ENCODE data around the gene FLRT2. TPM values are rescaled to one million over a fixed set of nuclear protein-coding genes. Genes with fewer than 3 reads are reported as not detected.

FLRT2 gene
- total RNA-seq, 5 donors from 2014 or later (not counting 1 experiment from before 2014, with no cell fraction given): 0.03 to 0.35 (median 0.06) TPM; not detected in 2

GRCh38 chr14:85501751-85502150 is 28.2 kb upstream of the FLRT2 start:
- no CpG with 5 or more reads among the region's 1 CpG for WGBS (ENCODE audit: insufficient coverage)
- no peaks in the 10 kb centered on the region for H3K27me3 Mint-ChIP-seq
- DNase-seq (no peak), ATAC-seq (replicated peaks in 1 of 4) (no peak)
- Histone ChIP-seq H3K27ac (ENCODE audit: low read length) (no peak overlapping the region), H3K36me3 (ENCODE audit: control insufficient read depth in 2 of 2, extremely low read depth in 1 of 2, insufficient read depth in 1 of 2, low read length in 1 of 2) (no peaks in the 10 kb centered on the region), H3K27me3 (replicated peaks in 1 of 2; ENCODE audit: control insufficient read depth in 2 of 2, extremely low read depth in 1 of 2, insufficient read depth in 2 of 2, low read length in 1 of 2) (no peaks in the 10 kb centered on the region), H3K9me3 (no peaks in the 10 kb centered on the region), H3K4me1 (ENCODE audit: control insufficient read depth in 1 of 2, extremely low read depth in 1 of 2, insufficient read depth in 2 of 2, low read length in 2 of 2) (no peaks in the 10 kb centered on the region), H3K4me3 (ENCODE audit: control insufficient read depth in 1 of 2, extremely low read depth in 1 of 2, low read length in 1 of 2) (no peak overlapping the region)
- peaks cover 5 to 13% (median 8%) of the 10 kb centered on the region in 3 donors for H3K9me3 Mint-ChIP-seq
- no peak overlapping the region for H3K4me3 Mint-ChIP-seq
- POLR2A ChIA-PET: no interaction called here
- CTCF ChIA-PET: no interaction called here
- no peaks in the 10 kb centered on the region for H3K36me3 Mint-ChIP-seq
- H3K27ac Mint-ChIP-seq: no peak overlapping the region
- no peaks in the 10 kb centered on the region for H3K4me1 Mint-ChIP-seq

DNA sequence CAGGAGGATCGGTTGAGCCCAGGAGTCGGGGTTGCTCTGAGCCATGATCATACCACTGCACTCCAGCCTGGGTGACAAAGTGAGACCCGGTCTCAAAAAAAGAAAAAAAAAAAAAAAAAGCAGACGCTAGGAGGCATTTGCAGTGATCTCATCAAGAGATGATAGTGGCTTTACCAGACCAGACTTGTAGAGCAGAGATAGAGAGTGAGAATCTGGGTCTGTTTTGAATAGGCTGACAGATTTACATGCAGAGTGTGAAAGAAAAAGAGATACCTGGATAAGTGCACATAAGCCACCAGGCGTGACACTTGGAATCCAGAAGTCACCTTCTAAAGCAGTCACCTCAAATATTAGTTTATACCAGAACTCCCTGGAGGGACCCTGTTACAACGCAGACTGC is 21.1 kb upstream of the FLRT2 start:
- ATAC-seq (replicated peaks in 1 of 4) (no peak), DNase-seq (no peak)
- H3K4me3 ChIP-seq (ENCODE audit: control insufficient read depth in 1 of 2, extremely low read depth in 1 of 2, low read length in 1 of 2): no peak overlapping the region
- POLR2A ChIA-PET: no interaction called here
- H3K27ac ChIP-seq (ENCODE audit: low read length): no peak overlapping the region
- H3K9me3 Mint-ChIP-seq: peaks cover 8 to 14% (median 12%) of the 10 kb centered on the region in 3 donors
- CTCF ChIA-PET: no interaction called here
- H3K4me1 Mint-ChIP-seq: no peaks in the 10 kb centered on the region
- no peak overlapping the region for H3K27ac Mint-ChIP-seq
- 93% methylated on average over 4 of the region's 6 CpGs for WGBS (ENCODE audit: insufficient coverage)
- no peak overlapping the region for H3K4me3 Mint-ChIP-seq
- H3K27me3 ChIP-seq (replicated peaks in 1 of 2; ENCODE audit: control insufficient read depth in 2 of 2, extremely low read depth in 1 of 2, insufficient read depth in 2 of 2, low read length in 1 of 2): no peaks in the 10 kb centered on the region
- H3K27me3 Mint-ChIP-seq: no peaks in the 10 kb centered on the region
- H3K36me3 Mint-ChIP-seq: no peaks in the 10 kb centered on the region
- no peaks in the 10 kb centered on the region for H3K4me1 ChIP-seq (ENCODE audit: control insufficient read depth in 1 of 2, extremely low read depth in 1 of 2, insufficient read depth in 2 of 2, low read length in 2 of 2)
- H3K9me3 ChIP-seq: no peaks in the 10 kb centered on the region
- H3K36me3 ChIP-seq (ENCODE audit: control insufficient read depth in 2 of 2, extremely low read depth in 1 of 2, insufficient read depth in 1 of 2, low read length in 1 of 2): no peaks in the 10 kb centered on the region

- CTCF ChIA-PET: no interaction called here
- DNase-seq (no peak), ATAC-seq (replicated peaks in 1 of 4) (no peak)
- H3K4me1 Mint-ChIP-seq: no peaks in the 10 kb centered on the region
- WGBS (ENCODE audit: insufficient coverage): no CpG with 5 or more reads among the region's 2 CpGs
- H3K27ac ChIP-seq (ENCODE audit: low read length): no peak overlapping the region
- H3K4me3 Mint-ChIP-seq: no peak overlapping the region
- no peaks in the 10 kb centered on the region for H3K4me1 ChIP-seq (ENCODE audit: control insufficient read depth in 1 of 2, extremely low read depth in 1 of 2, insufficient read depth in 2 of 2, low read length in 2 of 2)
- H3K36me3 Mint-ChIP-seq: no peaks in the 10 kb centered on the region
- no peaks in the 10 kb centered on the region for H3K36me3 ChIP-seq (ENCODE audit: control insufficient read depth in 2 of 2, extremely low read depth in 1 of 2, insufficient read depth in 1 of 2, low read length in 1 of 2)
- H3K9me3 ChIP-seq: no peaks in the 10 kb centered on the region
- no peaks in the 10 kb centered on the region for H3K27me3 Mint-ChIP-seq
- H3K4me3 ChIP-seq (ENCODE audit: control insufficient read depth in 1 of 2, extremely low read depth in 1 of 2, low read length in 1 of 2): no peak overlapping the region
- peaks cover 8 to 14% (median 12%) of the 10 kb centered on the region in 3 donors for H3K9me3 Mint-ChIP-seq
- H3K27me3 ChIP-seq (replicated peaks in 1 of 2; ENCODE audit: control insufficient read depth in 2 of 2, extremely low read depth in 1 of 2, insufficient read depth in 2 of 2, low read length in 1 of 2): no peaks in the 10 kb centered on the region
- no peak overlapping the region for H3K27ac Mint-ChIP-seq
- POLR2A ChIA-PET: interaction anchor here in 1 of 2 donors (0.7 kb wide), 1 partner anchor 37 kb away, joined by 5 read pairs; no protein-coding TSS in a partner anchor
Measured at GRCh38 chr14:85512451-85512850, 17.5 kb upstream of the FLRT2 start.

DNA sequence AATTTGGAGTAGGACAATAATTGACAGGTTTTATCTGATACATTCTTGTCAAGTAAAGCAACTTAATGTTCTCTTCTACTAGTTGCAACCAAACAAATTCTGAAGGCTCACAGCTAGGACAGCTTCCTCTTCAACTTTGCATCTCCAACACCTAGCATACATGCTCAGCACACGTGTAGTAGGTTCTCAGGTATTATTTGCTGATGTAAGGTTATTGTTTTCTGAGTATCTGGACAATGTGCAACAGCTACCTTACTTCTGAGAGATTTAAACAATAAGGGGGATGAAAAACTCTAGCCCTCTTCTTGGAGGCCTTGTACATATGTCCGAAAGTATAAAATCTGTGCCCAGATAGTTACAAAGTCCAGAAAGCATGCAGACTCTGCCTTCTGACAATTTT is 15.5 kb upstream of the FLRT2 start:
- H3K27ac ChIP-seq (ENCODE audit: low read length): no peak overlapping the region
- ATAC-seq (replicated peaks in 1 of 4): no peak
- H3K36me3 ChIP-seq (ENCODE audit: control insufficient read depth in 2 of 2, extremely low read depth in 1 of 2, insufficient read depth in 1 of 2, low read length in 1 of 2): no peaks in the 10 kb centered on the region
- 80% methylated on average over 1 of the region's 2 CpGs for WGBS (ENCODE audit: insufficient coverage)
- ChIA-PET CTCF (no interaction called here), POLR2A (interaction anchor here in 1 of 2 donors (0.6 kb wide), 1 partner anchor 34 kb away, joined by 3 read pairs; no protein-coding TSS in a partner anchor)
- Mint-ChIP-seq H3K27ac (no peak overlapping the region), H3K4me3 (no peak overlapping the region), H3K27me3 (no peaks in the 10 kb centered on the region), H3K9me3 (peaks cover 4 to 12% (median 5%) of the 10 kb centered on the region in 3 donors), H3K4me1 (no peaks in the 10 kb centered on the region), H3K36me3 (no peaks in the 10 kb centered on the region)
- DNase-seq: no peak
- no peaks in the 10 kb centered on the region for H3K27me3 ChIP-seq (replicated peaks in 1 of 2; ENCODE audit: control insufficient read depth in 2 of 2, extremely low read depth in 1 of 2, insufficient read depth in 2 of 2, low read length in 1 of 2)
- H3K4me3 ChIP-seq (ENCODE audit: control insufficient read depth in 1 of 2, extremely low read depth in 1 of 2, low read length in 1 of 2): no peak overlapping the region
- no peaks in the 10 kb centered on the region for H3K9me3 ChIP-seq
- no peaks in the 10 kb centered on the region for H3K4me1 ChIP-seq (ENCODE audit: control insufficient read depth in 1 of 2, extremely low read depth in 1 of 2, insufficient read depth in 2 of 2, low read length in 2 of 2)

DNA sequence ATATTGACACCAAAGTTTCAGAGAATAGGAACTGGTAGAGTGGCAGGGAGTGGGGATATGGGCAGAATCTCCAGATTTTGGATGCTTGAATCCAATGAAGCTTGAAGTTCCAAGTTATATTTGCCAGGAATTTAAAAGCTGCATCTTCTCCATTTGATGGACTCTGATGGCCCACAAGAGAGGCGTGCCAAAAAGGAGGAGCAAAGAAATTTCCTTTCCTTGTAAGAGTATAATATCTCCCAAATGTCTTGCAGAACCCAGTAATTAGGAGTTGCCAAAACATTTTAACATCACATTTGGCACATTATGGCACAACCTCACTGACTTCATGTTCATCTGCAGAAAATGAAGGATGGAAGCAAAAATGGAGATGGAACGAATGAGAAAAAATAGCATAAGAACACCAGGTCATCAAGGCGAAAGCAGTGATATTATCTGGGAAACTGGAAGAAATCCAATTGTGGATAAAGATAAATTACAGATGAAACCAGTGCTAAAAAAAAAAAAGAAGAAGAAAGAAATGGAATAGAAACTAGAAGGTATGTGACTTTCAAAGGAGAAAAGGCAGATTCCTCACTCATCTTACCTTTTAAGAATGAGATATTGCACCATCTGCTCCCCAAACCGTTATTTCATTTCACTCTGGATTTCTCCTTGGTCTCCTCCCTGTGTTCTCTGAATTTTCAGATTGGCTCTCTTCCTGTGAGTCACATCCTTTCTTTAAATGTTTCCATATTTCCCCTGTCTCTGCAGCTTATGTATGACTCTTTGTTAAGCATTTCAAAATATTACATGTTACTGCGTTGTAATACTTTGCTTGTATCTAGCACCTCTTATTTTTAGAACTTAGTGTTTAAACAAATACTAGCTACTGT is 13.5 kb upstream of the FLRT2 start:
- CTCF ChIA-PET: no interaction called here
- Histone ChIP-seq H3K9me3 (no peaks in the 10 kb centered on the region), H3K36me3 (ENCODE audit: control insufficient read depth in 2 of 2, extremely low read depth in 1 of 2, insufficient read depth in 1 of 2, low read length in 1 of 2) (no peaks in the 10 kb centered on the region), H3K27me3 (replicated peaks in 1 of 2; ENCODE audit: control insufficient read depth in 2 of 2, extremely low read depth in 1 of 2, insufficient read depth in 2 of 2, low read length in 1 of 2) (no peaks in the 10 kb centered on the region), H3K27ac (ENCODE audit: low read length) (no peak overlapping the region), H3K4me1 (ENCODE audit: control insufficient read depth in 1 of 2, extremely low read depth in 1 of 2, insufficient read depth in 2 of 2, low read length in 2 of 2) (no peaks in the 10 kb centered on the region), H3K4me3 (ENCODE audit: control insufficient read depth in 1 of 2, extremely low read depth in 1 of 2, low read length in 1 of 2) (no peak overlapping the region)
- Mint-ChIP-seq H3K4me3 (no peak overlapping the region), H3K27ac (no peak overlapping the region), H3K36me3 (no peaks in the 10 kb centered on the region), H3K9me3 (peaks cover 0 to 14% (median 3%) of the 10 kb centered on the region in 3 donors), H3K27me3 (no peaks in the 10 kb centered on the region), H3K4me1 (no peaks in the 10 kb centered on the region)
- no peak for DNase-seq
- POLR2A ChIA-PET: no interaction called here
- whole genome bisulfite sequencing (ENCODE audit: insufficient coverage): no CpG with 5 or more reads among the region's 5 CpGs
- no peak for ATAC-seq (replicated peaks in 1 of 4)

- Histone ChIP-seq H3K9me3 (no peaks in the 10 kb centered on the region), H3K4me3 (ENCODE audit: control insufficient read depth in 1 of 2, extremely low read depth in 1 of 2, low read length in 1 of 2) (no peak overlapping the region), H3K36me3 (ENCODE audit: control insufficient read depth in 2 of 2, extremely low read depth in 1 of 2, insufficient read depth in 1 of 2, low read length in 1 of 2) (no peaks in the 10 kb centered on the region), H3K27ac (ENCODE audit: low read length) (no peak overlapping the region), H3K4me1 (ENCODE audit: control insufficient read depth in 1 of 2, extremely low read depth in 1 of 2, insufficient read depth in 2 of 2, low read length in 2 of 2) (no peaks in the 10 kb centered on the region), H3K27me3 (replicated peaks in 1 of 2; ENCODE audit: control insufficient read depth in 2 of 2, extremely low read depth in 1 of 2, insufficient read depth in 2 of 2, low read length in 1 of 2) (no peaks in the 10 kb centered on the region)
- DNase-seq (no peak), ATAC-seq (replicated peaks in 1 of 4) (no peak)
- ChIA-PET CTCF (no interaction called here), POLR2A (no interaction called here)
- 100% methylated on average over 1 of the region's 2 CpGs for WGBS (ENCODE audit: insufficient coverage)
- Mint-ChIP-seq H3K9me3 (peaks cover 0 to 11% (median 0%) of the 10 kb centered on the region in 3 donors), H3K4me3 (no peak overlapping the region), H3K27me3 (no peaks in the 10 kb centered on the region), H3K4me1 (no peaks in the 10 kb centered on the region), H3K27ac (no peak overlapping the region), H3K36me3 (no peaks in the 10 kb centered on the region)
Measured at GRCh38 chr14:85517114-85517688, 12.7 kb upstream of the FLRT2 start.
